OCI-LY7 (cell line): Measurements from ENCODE around the gene RAF1.

Source experiments
- EZH2phosphoT487 ChIP-seq: fragments of 200-600 bp; sonication (generic); IDR thresholded peaks from 2 replicates; pipeline ENCODE4 v1.6.1; 2018; ENCODE audit warnings: low read depth, borderline replicate concordance, mild to moderate bottlenecking, mixed run types, antibody characterized with exemption, low read length, moderate library complexity, mixed read lengths
- TF ChIP-seq, protein P1 (sequence below): fragments of 200-600 bp; sonication (generic); conservative IDR thresholded peaks from 2 replicates; pipeline ENCODE4 v1.5.1; 2014; ENCODE audit warnings: mild to moderate bottlenecking, antibody characterized with exemption, low read length, moderate library complexity, mixed read lengths

DNA sequence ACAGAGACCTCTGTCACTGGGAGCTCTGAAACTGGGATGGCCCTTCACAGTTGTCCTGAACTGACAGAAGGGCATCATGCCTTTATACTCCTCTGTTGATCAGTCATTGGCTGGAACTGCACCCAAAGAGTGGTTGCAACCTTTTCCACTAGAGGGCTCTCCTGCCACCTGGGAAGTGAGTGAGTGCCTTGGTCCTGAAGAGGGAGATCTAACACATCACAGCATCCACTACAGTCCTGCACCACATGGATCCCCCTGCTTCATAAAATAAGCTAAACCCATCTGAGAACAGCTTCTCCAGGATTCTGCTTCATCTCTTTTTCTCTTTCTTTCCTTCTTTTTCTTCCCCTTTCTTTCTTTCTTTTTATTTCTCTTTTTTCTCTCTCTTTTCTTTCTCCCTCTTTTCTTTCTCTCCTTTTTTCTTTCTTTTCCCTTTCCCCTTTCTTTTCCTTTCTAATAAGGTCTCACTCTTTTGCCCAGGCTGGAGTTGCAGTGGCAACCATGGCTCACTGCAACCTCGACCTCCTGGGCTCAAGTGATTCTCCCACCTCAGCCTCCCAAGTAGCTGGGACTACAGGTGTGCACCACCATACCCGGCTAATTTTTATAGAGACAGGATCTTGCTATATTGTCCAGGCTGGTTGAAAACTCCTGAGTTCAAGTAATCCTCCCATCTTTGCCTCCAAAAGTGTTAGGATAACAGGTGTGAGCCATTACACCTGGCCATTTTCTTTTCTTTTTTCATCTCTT lies 42.8 kb upstream of the RAF1 start:
- TF ChIP-seq, protein P1, sequence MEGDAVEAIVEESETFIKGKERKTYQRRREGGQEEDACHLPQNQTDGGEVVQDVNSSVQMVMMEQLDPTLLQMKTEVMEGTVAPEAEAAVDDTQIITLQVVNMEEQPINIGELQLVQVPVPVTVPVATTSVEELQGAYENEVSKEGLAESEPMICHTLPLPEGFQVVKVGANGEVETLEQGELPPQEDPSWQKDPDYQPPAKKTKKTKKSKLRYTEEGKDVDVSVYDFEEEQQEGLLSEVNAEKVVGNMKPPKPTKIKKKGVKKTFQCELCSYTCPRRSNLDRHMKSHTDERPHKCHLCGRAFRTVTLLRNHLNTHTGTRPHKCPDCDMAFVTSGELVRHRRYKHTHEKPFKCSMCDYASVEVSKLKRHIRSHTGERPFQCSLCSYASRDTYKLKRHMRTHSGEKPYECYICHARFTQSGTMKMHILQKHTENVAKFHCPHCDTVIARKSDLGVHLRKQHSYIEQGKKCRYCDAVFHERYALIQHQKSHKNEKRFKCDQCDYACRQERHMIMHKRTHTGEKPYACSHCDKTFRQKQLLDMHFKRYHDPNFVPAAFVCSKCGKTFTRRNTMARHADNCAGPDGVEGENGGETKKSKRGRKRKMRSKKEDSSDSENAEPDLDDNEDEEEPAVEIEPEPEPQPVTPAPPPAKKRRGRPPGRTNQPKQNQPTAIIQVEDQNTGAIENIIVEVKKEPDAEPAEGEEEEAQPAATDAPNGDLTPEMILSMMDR: peak; percentile 97
- TF ChIP-seq EZH2phosphoT487: no peak
